ES-I3 (cell line): ENCODE results near the gene LRRC17.

Experiments
- H3K36me3 ChIP-seq: 2 replicates; pipeline ENCODE4 v1.6.1; 2013; ENCODE audit warnings: mild to moderate bottlenecking, low read length, control low read depth, moderate library complexity; ENCODE audit not compliant: insufficient read depth
- H3K4me1 ChIP-seq: 2 replicates; pipeline ENCODE4 v1.6.1; 2013; ENCODE audit warnings: mild to moderate bottlenecking, control low read depth, low read length; ENCODE audit not compliant: insufficient read depth
- H3K9ac ChIP-seq: 2 replicates; pipeline ENCODE4 v1.6.1; 2013; ENCODE audit warnings: low read depth, mild to moderate bottlenecking, low read length, moderate library complexity
- H3K9me3 ChIP-seq: 2 replicates; pipeline ENCODE4 v1.6.1; 2013; ENCODE audit warnings: mild to moderate bottlenecking, low read length, moderate library complexity; ENCODE audit not compliant: control insufficient read depth, insufficient read depth

The LRRC17 gene

GRCh38 chr7:102992938-102993717 is 80.3 kb downstream of the LRRC17 start:
- Histone ChIP-seq H3K9me3 (no peaks in the 10 kb centered on the region), H3K36me3 (no peaks in the 10 kb centered on the region), H3K9ac (no peak overlapping the region), H3K4me1 (peaks cover 6% of the 10 kb centered on the region)

GRCh38 chr7:102993718-102994029 is 80.9 kb downstream of the LRRC17 start:
- Histone ChIP-seq H3K9ac (no peak overlapping the region), H3K36me3 (no peaks in the 10 kb centered on the region), H3K9me3 (no peaks in the 10 kb centered on the region), H3K4me1 (peaks cover 6% of the 10 kb centered on the region)

- H3K9ac ChIP-seq, result no peak overlapping the region
- no peaks in the 10 kb centered on the region for H3K36me3 ChIP-seq
- peaks cover 6% of the 10 kb centered on the region for H3K4me1 ChIP-seq
- H3K9me3 ChIP-seq, result no peaks in the 10 kb centered on the region
Measured at GRCh38 chr7:102994567-102994966, 81.8 kb downstream of the LRRC17 start.
